ENCODE measurements around the gene NCOR2.

DNA sequence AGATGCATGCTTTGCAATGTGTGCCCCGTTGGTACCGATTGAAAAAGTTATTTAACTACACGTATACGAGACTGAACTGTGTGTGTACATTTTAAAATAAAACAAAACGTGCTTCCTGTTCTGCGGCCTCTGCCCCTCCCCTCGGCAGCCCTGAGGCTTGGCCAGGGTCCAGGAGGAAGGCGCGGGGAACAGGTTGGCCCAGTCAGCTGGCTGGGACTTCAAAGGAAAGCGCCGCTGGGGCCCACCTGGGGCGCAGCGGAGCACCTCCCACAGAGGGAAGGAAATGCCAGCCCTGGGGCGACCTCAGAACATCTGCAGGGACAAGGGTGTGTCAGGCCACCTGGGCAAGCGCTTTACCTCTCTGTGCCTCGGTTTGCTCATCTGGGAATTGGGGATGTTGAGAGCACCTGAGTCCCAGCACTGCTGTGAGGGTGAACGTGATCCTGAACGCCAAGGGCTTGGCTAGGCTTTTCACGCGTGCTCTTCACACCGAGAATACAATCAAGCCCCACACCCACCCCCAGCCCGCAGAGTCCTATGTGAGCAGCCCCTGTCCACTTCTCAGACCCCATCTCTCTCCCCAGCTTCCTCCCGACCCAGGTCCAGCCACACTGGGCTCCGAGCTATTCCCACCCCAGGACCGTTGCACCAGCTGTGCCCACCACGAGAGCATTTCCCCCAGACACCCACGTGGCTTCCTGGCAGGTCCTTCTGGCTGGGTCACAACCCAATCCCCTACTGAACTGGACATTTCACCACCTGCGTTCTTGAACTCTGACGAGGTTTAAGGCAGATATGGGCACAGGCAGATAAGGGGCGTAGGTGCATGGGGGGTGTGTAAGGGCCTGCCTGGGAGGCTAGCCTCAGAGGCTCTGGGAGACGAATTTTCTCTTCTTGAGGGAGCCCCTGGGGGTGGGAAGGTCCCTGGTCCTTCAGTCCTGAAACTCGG is 41.9 kb upstream of the NCOR2 start:
- TF ChIP-seq, protein P1, sequence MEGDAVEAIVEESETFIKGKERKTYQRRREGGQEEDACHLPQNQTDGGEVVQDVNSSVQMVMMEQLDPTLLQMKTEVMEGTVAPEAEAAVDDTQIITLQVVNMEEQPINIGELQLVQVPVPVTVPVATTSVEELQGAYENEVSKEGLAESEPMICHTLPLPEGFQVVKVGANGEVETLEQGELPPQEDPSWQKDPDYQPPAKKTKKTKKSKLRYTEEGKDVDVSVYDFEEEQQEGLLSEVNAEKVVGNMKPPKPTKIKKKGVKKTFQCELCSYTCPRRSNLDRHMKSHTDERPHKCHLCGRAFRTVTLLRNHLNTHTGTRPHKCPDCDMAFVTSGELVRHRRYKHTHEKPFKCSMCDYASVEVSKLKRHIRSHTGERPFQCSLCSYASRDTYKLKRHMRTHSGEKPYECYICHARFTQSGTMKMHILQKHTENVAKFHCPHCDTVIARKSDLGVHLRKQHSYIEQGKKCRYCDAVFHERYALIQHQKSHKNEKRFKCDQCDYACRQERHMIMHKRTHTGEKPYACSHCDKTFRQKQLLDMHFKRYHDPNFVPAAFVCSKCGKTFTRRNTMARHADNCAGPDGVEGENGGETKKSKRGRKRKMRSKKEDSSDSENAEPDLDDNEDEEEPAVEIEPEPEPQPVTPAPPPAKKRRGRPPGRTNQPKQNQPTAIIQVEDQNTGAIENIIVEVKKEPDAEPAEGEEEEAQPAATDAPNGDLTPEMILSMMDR (IDR thresholded peaks at IDR 0.05): no peak
- no peak for TF ChIP-seq POLR2A (IDR thresholded peaks at IDR 0.05)

All from heart left ventricle (tissue), 13 donors.